ENCODE results near the gene SAP30.

SAP30 gene

DNA sequence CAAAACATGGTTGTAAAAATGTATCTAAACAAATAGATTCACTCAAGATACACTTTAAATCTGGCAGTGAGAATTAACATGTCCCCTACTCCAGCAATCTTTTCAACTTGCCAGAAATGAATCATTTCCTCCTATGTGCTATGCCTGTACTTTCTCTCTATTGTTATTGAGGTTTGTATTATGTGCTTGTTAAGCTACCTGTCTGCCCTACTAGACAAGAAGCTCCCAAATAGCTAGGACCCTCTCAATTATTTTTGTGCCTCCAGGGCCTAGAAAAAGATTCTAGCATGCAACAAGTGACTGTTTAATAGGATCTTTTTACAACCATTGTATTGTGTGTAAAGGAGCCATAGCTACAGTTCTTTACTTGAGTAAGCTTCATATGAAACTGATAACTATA lies 3.5 kb upstream of the SAP30 start:
- no peak for DNase-seq (ENCODE audit: low read depth)

DNA sequence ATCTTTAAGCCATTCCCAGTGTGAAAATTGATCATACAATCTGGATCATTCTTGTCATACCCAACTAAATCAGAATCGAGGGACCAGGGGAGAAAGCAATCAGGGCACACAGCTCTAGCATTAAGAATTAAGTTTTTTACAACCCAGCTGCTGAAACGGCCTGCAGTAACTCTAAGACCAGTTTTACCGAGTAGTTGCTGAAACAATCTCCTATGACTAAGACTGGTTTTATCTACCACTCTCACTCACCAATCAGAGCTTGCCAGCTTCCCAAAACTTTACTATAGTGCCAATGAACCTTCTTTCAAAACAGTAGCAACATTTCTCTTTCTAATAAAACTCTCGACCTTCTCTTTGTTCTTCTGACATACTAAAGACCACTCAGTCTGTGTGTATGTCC lies 2.8 kb upstream of the SAP30 start:
- no peak for DNase-seq (ENCODE audit: low read depth)

DNA sequence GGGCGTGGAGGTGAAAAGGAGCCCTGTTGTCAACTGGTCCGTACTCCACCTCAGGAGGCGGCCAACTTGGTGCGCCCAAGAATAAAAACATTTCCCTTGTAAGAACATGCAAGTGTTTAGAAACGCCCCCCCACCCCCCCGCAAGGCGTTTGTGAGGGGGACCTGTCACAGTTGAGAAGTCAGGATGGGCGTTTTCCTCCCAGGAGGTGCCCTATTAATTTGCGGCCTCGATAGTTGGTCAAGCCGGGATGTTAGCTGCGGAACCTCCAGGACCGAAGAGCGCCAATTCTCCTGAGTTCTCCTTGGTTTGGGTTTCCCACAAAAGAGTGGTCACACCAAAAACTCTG lies 651 bp upstream of the SAP30 start:
- peak; percentile 41 for DNase-seq (ENCODE audit: low read depth)

DNA sequence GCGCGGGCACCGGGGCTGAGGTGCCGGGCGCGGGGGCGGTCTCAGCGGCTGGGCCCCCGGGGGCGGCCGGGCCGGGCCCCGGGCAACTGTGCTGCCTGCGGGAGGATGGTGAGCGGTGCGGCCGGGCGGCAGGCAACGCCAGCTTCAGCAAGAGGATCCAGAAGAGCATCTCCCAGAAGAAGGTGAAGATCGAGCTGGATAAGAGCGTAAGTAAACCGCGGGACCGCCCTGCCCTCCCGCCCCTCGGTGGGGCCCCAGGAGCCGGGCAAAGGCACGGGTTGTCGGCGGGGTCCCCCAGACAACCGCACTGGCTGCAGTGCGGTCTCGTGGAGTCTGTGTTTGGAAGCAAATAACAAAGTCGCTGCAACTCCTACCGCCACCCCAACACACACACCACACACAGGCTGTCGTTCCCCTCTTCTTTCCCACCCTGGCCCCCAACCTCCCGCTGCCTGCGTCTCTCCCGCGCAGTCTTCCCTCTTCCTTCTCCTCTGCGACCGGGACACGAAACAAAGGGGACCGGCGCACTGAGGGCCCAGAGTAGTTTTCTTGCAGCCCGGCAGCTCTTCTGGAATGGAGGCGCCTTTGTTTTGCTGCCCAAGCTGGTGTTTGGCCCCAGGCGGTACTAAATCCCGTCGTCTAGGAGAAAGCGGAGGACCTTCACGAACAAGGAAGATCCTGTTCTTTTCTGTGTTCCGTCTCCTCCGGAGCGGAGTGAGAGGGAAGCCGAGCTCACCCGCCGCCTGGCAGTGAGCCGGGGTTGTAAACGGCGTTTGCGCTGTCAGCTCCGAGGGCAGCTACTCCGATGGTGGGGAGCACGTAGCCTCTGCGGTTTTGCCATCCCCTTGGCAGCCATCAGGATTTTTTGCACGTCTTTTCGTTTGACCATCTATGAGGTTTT lies 788 bp downstream of the SAP30 start:
- peak; percentile 20 for DNase-seq (ENCODE audit: low read depth)

DNA sequence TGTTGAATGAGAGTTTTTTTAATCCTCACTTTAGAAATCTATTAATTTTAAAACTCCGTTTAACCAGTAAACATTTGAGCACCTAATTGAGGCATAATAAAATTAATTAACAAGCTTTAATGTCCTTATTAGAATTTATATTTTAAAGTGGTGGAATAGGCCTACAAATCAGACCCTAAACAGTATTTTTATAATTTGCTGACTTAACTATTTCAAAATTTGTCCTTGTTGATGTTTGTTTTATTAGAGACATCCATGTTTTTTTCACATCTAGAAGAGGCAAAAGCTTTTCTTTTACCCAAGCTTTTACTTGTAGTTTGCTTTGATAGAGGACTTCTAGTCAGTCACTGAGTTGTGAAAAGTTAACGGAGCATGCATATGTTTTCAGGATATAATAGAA lies 3.8 kb downstream of the SAP30 start:
- no peak for DNase-seq (ENCODE audit: low read depth)

DNA sequence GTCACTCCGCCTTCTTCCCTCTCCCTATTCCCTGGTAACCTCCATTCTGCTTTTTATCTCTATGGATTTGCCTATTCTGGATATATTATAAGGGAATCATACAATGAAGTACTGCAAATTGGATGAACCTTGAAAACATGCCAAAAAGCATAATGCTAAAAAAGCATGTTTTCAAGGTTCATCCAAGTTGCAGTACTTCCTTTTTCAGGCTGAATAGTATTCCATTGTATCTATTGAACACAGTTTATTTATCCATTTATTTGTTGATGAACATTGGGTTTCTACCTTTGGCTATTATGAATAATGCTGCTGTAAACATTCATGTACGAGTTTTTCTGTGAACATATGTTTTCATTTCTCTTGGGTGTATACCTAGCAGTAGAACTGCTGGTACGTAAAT lies 9.2 kb downstream of the SAP30 start:
- DNase-seq (ENCODE audit: low read depth): no peak

DNA sequence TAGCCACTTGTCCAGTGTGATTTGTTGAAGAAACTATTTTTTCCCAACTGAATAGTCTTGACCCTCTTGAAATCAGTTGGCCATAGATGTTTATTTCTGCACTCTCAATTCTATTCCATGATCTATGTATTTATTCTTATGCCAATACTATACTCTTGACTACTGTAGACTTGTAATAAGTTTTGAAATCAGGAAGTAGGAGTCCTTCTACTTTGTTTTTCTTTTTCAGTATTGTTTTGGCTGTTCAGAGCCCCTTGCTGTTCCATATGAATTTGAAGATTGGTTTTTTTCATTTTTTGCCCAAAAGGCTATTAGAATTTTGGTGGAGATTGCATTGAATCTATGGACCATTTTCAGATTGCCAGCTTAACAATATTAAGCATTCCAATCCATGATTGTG lies 10.2 kb downstream of the SAP30 start:
- DNase-seq (ENCODE audit: low read depth): no peak

DNA sequence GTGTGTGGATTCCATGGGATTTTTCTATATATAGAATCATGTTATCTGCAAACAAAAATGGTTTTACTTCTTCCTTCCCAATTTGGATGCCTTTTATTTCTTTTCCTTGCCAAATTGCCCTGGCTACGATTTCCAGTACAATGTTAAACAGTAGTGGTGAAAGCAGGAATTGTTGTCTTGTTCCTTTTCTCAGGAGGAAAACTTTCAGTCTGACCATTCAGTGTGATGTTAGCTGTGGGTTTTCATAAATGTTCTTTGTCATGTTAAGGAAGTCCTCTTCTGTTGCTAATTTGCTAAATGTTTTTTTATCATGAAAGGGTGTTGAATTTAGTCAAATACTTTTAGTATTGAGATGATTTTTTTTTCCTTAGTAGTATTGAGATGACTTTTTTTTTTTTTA lies 10.9 kb downstream of the SAP30 start:
- no peak for DNase-seq (ENCODE audit: low read depth)

DNA sequence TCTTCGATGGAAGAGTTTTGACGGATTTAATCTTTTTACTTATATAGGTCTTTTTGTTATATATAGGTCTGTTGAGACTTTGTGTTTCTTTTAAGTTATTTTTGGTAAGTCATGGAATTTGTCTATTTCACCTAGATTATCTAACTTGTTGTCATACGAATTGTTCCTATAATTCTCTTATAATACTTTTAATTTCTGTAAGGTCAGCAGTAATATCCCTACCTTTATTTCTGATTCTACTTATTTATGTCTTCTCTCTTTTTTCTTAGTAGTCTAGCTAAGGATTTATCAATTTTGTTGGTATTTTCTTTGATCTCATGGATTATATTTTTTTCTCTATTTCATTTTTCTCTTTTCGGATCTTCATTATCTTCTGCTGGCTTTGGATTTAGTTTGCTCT lies 11.6 kb downstream of the SAP30 start:
- no peak for DNase-seq (ENCODE audit: low read depth)

DNA sequence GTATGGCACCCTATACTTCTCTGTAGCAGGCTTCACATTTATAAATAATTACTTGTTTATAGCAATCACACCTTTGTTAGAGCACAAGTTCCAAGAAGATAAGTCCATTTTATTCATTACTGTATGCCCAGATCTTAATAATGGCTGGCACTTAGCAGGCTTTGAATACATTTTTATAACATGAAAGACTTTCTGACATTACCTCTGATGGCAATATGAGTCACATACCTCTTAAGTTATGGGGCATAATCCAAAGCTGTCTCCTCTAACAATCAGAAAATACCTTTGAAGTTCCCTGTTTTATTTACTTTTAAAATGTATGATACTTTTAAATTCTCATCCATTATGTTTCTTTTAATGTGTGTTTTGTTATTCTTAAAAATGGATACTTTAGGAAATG lies 16.0 kb downstream of the SAP30 start:
- DNase-seq (ENCODE audit: low read depth): no peak

DNA sequence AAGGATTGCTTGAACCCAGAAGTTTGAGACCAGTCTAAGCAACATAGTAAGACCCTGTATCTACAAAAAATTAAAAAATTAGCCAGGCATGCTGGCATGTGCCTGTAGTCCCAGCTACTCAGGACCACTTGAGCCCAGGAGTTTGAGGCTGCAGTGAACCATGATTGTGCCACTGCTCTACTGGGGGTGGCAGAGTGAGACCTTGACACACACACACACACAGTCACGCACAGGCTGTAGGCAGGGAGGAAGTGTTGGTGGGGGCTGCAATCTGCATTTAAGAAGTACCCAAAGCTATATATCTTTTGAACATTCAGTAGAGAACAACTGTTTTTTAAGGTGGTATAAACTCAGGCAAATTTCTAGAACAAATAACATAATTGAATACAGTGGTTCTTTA lies 20.9 kb downstream of the SAP30 start:
- DNase-seq (ENCODE audit: low read depth): no peak

DNA sequence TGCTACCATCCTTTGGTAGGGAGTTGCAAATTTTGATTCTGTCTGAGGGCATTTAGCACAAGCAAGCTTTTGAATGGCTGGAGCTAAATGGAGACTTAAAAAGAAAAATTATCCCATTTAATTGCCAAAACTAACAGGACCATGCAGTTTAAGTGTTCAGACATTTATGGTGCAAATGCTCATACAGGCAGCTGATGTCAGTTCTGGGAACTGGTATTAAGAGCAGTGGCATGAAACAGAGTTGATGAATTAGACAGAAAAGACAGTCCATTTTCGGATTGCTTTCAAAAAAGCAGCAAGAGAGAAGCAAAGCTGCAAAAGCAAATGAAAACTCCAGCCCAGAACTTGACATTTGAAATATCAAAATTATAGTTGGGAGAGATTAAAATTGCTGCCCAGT lies 26.9 kb downstream of the SAP30 start:
- no peak for DNase-seq (ENCODE audit: low read depth)

DNA sequence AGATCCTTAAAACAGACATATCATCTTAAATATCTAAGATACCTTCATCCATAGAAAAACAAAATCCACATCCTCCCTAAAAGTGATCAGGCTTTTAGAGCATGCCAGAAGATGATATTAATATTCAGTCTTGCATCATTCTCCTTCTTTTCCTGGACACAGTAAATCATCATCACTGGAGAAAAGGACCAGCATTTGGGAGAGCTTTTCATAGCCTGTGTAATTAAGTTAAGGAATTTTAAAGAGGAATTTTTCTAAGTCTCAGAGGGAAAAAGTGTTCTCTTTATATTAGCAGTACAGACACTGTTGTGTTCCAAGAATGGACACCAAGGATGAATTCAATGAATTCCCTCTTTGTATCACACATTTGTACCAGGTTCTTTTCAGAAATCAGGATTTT lies 27.5 kb downstream of the SAP30 start:
- no peak for DNase-seq (ENCODE audit: low read depth)

DNA sequence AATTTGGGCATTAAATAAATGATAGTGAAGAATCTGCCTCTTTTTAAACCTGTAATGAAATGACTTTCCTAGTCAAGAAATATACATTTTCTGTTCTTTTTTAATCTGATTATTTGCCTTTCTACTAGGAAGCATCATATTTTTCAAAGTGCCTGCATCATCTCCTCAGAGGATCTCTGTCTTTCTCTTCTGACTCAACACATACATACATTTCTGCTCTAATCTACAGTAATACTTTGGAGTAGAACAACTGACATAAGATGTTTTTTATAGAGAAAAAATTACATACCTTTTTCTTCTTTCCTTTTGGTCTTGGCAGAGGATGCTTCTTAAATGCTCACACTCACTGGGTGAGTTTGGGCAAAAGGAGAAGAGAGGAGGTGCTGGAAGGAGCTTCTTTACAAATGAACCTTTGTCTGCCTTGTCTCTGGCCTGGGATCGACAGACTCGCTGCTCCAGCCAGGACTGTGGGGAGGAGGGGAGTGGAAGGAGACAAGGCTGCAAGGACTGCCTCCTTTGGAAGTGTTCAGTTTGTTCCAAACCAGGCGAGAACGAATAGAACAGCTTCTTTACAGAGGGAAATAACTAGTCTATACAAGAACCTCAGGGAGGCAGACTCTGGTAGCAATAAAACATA lies 28.1 kb downstream of the SAP30 start, which contains the start of gene SCRG1:
Gene SCRG1, minus strand, starts transcription at position 338 of the 637 bp plus-strand sequence. CDS start 7,702 bp downstream, outside the sequence.
- DNase-seq (ENCODE audit: low read depth): no peak

DNA sequence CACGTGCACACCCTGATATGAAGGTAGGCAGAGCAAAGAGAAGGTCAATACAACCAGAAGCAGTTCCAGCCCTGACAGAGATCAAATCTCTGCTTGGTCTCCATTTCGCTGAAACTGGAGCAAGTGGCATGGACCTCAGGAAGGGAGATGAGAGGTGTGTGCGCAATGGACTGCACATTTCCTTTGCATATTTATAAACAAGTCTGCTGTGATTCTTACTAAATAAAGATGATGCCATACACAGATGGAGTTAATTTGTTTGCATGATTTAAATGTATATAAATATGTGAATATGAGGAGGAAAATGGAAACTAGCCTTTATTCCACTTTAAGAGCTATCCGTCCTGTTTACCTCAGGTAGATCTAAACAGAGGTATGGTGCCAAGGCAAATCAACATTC lies 30.3 kb downstream of the SAP30 start:
- DNase-seq (ENCODE audit: low read depth): no peak

DNA sequence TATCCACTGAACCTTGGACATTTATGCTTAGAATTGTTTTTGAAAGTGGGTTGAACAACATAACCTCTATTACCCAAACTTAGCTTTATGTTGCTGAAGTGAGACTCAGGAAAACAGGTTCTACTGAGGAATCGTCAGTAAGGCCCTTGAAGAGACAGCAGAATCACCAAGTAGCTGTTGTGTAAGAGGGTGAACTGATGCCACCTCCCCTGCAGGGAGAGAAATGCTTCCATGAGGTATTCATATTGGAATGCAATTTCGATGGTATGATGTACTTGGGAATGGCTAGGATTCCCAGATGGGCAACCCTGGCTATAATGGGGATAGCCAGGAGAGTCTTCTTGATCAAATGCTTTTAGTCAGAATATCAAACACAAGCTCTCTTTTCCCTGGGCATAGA lies 32.3 kb downstream of the SAP30 start:
- DNase-seq (ENCODE audit: low read depth): no peak

DNA sequence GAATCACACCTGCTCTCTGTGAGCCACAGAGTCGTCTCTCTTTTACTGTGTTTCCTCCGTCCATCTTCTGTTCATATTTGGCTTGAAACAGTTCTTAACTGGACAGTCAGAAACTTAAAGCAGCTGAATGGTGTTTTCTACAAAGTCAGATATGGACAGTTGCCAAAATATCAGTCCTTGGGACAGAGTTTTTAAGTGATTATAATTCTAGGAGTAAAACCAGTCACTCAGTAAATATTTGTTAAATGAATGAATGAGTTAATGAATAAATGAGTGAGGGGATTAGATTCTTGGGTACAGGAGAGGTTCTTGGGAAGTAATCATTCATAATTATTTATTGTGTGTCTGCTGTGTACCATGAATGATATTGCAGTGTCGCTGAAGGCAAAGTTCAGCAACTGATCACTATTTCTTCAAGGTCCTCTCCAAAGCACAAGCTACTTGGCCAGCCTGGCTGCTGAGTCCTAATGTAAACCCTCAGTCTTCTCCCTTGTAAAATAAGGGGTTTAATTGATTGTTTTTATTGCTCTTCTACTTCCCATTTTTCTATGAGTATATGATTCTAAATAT lies 33.6 kb downstream of the SAP30 start:
- DNase-seq (ENCODE audit: low read depth): no peak

DNA sequence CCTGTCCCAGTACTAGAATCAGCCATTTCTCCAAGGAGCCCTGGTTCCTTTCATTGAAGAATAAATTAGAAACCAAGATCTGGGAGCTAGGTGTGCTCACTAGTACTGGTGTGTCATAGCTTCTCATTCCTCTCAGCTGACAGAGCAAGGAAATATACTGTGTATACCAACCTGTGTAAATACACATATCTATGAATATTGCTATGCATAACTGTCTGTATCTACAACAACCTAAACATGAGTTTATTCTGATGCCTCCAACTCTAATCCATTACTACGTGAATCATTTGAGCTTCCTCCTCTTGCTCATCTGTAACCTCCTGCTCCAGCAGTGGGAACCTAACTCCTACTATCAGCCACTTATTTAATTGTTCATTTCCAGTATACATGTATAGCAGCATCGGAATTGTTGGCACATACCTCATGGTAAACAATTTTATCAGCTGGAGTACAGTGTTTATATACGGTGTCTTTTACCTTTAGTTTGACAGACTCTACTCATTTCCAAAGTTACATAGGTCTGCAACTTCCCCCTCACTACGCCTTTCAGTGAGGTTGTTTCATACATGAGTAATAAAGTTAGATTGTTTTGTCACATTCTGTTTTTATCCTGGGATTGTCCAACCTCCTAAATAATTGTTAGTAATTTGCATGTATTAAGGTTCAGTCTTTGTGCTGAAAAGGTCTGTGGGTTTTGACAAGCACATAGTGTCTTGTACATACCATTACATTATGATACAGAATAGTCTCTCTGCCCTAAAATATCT lies 35.3 kb downstream of the SAP30 start:
- no peak for DNase-seq (ENCODE audit: low read depth)

DNA sequence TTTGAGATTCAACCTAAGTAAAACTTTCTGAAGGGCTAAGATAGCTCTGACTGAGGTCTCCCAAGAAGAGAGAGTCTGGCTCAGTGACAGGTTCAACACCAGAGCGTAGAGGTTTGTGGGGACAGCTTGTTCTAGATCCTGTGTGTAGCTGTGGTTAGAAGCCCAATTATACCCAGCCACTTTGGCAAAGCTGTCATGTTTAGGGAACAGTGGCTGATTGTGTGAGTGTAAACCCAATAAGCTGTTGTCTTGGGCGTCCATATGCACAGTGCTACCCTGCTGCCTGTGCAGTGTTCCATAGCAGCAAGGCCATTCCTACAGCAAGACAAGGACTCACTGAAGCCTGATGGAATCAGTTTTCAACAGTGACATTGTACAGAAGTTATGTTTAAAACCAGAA lies 39.3 kb downstream of the SAP30 start:
- DNase-seq (ENCODE audit: low read depth): no peak

DNA sequence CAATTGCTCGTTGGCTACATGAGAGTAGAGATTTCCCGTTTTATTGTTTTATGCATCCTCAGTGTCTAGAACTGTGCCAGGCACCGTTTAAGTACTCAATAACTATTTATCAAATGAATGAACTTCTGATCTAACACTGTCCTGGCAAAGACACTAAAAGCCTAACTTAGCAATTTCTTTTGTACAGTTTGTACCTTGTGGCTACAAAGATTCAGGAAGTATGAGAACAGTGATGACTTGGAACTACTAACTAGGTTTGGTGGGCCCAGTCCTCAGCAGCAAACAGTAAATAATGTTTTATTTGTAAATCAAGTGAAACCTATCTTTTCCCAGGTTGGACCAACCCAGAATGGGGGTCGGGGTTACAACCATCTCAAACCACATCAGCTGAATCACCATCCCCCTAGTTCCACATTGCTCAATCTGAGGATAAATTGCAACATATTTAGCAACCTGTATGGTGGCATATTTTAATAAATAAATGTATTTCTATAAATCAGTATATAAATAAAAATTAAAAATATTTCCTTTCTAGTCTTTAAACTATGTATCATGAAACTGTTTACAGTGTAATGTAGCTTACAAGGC lies 40.4 kb downstream of the SAP30 start:
- DNase-seq (ENCODE audit: low read depth): no peak

DNA sequence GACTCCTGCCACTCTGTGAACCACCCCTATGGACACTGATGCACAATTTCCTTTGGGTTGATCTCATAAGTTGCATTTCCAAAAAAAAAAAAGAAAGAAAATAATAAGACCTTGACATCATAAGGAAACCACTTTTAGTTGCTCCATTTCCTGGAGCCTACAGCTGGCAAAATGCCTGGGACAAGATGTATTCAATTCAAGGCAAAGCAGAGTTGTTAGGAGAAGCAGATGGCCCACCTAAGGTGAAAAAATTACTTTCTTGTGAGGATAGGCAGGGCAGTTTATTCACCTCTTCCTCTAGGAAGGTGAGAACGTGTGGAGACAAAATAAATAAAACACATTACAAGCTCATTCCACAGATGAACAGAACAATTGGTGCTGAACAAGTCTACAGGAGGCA lies 42.3 kb downstream of the SAP30 start:
- no peak for DNase-seq (ENCODE audit: low read depth)

DNA sequence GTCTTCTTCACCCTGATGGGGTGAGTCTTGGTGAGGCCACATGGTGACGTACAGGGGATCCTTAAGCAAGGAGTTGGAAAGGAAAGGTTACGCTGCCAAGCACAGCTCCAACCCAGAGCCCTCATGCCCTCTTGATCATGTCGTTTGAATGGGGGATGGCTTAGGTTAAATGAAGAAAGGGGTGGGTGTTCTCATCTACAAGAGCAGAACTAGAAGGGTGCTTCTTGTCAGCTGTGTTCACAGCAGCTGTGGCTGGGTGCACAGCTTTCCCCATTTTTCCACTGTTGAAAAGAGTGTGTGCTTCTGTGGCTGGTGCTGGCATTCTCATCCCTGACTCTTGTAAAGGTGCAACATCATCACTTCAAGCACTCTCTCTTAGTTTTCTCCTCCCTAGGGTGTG lies 43.7 kb downstream of the SAP30 start:
- DNase-seq (ENCODE audit: low read depth): no peak

Measured in activated T-helper 9 cell treated with anti-CD3 and anti-CD28 coated beads, Interleukin-2, amount 50 U/mL, for 16 hours (primary cell).